ENCODE results near the gene GCK.

Gene GCK

DNA sequence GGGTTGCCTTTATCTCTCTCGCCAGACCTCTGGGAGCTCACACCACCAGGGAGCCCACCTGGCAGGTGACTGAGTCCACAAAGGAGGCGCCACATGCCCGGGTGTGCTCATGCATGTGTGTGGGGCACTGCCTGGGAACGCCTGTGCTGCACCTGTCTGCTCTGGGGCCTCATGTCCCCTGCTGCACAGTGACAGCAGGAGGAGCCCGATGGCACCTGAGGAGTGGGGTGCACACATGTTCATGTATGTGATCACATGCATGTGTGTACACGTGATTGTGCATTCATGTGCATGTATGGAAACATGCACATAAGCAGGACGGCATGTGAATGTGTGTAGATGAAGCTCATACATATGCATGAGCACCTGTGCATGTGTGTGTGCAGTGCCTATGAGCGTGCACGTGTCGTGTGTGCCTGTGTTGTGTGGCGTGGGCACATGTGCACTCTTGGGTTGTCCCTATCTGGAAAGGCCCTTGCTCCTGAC is 33.6 kb upstream of the GCK start:
- no peak for DNase-seq (ENCODE audit: low read depth)

DNA sequence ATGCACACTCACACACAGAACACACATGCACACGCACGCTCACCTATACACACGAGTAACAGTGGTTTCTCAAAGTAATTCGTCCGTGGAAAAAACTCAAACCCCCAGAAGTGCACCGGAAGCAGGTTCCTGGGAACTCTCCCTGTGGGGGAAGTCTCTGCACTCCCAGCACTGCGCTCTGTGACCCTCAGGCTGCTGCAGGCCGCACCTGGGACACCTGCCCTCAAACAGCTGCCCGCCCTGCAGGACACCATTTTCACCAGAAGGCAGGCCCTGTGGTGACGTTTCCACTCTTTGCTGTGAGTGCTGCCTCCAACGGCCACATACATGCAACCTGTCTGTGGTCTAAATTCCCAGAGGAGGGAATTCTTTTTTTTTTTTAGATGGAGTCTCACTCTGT is 32.8 kb upstream of the GCK start:
- DNase-seq (ENCODE audit: low read depth) = no peak

DNA sequence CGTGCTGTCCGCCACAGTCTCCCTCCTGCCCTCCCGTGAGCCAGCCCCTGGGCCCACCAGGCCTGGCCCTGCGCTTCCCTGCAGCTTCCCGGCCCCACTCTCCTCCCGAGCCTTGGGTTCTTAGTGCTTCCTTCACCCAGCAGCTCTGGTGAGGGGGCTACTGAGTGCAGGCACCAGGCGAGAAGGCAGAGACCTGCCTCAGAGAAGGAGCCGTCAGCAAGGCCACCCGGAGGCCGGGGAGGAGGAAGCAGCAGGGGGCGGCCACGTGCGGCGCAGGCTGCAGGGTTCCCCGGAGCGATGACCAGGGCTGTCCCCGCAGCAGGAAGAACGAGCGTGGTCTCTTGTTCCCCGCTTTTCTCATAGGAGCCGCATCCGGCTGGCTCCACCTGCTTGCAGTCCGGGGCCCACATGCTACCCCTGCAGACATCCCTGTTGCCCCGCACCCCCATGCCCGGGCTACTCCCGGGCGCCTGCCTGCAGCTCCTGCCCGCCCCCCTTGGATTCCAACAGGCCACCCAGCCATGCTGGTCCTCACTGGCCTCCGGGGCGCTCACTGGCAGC is 32.1 kb upstream of the GCK start:
- no peak for DNase-seq (ENCODE audit: low read depth)

DNA sequence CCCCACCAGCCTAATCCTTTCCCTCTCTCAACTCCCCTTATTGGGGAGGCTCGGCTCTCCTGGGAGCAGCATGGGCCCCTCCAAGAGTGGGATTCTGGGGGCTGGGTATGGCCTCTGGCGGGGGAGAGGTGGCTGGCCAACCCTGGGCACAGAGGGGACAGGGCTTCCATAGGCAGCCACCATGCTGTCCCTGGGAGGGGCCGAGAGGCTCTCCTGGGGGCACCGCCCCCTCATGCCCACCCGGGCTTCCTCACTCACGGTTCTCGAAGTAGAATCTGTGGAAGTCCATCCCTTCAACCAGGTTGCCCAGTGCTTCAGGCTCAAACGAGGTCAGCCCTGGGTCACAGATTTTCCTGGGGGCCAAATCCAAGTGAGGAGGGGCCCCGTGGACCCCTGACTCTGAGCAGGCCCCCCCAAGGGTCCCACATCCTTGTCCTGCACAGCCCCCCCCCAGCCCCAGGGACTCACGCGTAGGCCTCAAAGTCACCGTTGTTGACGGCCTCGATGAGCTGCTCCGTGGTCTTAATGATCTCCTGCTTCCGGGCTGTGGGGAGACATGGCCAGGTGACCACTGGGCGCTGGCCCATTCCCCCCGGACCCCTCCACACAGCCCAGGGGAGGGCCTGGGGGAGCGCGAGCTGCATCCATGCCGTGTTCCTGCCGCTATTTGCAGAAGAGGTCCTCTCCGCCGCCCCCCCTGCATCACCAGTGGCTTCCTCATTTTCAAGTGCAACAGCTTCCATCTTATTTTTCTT is 31.3 kb upstream of the GCK start:
- no peak for DNase-seq (ENCODE audit: low read depth)

DNA sequence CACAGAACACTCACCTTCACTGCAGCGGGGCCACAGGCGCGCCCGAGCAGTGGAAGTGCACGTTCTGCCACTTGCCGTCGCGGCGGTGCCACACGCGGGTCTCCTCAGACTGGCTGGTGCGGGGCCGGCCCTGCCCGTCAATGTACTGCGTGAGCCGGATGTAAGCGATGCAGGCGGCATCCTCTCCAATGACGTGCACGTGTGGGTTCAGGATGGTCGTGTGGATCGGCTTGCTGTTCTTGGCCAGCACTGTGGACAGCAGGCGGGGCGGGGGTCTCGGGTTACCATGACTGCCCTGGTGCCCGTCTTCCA is 30.8 kb upstream of the GCK start:
- DNase-seq (ENCODE audit: low read depth) = no peak

DNA sequence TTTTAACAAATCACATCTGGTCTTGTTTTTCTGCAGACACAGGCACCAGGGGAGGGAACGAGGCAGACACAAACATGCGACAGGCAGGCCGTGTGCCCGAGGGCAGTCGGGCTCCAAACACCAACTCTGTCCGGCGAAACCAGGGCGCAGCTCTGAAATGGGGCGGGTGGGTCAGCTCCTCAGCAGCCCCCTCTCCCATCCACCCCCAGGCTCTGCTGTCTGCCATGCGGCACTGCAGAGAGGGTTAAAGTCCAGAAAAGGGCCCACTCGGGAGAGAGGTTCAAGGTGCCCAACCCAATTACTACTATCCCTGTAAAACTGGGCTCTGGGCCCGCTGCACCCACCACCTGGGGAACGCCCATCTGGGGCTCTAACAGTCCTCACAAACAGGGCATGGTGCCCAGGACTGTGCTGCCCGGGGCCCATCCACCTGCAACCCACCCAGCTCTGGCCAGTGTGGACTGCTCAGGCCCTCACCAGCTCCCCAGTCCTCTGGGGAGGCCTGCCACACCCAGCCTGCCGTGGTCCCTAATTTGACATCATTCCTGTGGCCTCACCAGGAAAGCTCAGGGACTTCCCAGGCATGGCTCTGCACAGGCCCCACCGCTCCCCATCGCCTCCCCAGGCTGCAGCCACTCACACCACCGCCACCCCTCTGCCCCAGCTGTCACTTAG is 30.3 kb upstream of the GCK start:
- DNase-seq (ENCODE audit: low read depth) = no peak

DNA sequence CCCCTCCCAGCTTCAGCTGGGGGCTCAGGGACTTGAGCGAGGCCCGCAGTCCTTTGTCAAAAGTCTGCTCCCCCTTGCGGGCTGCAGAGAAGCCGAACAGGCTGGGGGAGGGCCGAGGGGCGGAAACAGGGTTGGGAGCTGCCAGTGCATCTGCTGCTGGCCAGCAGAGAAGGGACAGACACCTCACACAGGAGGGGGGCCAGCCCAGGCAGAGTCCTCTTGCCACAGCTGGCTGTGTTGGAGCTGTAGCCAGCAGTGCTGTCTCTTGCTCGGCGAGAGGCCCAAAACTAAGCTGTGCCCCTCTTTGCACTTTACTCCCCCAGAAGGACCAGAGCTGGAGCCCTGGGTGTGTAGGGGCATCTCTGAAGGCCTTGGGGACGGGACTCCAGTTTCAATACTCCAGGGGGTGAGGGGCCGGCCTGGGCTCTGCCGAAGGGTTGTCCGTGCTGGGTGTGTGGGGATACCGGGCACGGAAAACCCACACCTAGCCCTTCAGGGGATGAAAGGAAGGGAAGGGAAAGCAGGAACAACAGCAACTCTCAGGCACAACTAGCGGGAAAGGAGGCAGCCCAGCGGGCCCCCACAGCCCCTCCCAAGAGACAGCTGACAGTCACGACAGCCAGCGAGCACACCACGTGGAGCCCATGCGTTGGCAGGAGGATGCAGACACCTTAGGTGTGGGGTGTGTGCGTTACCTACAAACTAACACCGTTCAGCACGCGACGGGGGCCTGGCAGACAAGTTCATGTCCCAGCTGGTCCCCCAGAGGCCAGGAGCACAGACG is 29.4 kb upstream of the GCK start:
- no peak for DNase-seq (ENCODE audit: low read depth)

DNA sequence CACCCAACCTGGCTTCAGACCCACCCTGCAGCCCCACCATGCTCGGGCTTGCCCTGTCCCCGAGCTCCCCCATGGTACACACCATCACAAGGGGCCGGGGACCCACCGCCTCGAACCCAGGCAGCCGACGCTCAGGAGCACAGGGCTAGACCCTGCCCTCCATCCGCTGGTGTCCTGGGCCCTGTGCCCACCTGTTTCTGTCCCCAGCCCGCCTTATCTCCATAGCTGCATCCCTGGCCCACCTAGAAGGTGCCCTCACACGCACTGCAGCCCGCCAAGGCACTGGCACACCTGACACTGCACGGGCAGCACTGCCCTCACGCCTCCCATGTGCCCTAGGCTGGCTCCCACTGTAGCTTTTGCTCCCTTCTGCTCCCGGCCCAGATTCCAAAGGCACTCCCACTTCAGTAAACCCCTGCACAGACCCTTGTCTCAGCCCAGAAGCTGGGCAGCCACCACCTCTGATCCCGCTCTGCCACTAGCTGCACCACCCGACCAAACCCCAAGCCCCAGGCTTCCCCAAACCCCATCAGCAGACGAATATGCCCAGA is 28.7 kb upstream of the GCK start:
- no peak for DNase-seq (ENCODE audit: low read depth)

DNA sequence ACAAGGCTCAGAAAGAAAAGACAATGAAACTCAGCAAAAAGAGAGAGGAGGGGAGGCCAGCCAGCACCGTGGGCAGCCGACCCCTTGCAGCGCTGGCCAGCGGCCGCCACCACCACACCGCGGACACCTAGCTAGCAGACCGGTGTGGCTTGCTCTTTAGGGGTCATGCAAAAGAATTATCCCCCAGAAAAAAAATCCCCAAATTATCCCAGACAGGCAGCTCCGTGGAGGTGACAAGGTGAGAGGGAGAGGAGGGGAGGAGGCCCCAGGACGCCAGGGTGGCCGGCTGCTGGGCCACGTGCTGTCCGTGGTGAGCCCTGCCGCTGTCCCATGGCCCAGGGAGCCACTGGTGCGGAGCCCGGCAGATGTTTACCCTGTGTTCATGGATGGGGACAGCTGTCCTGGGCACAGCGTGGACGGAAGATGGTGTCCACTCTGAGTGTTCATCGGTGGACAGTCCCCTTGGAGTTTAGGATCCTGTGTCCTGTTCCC is 28.0 kb upstream of the GCK start:
- DNase-seq (ENCODE audit: low read depth) = no peak

DNA sequence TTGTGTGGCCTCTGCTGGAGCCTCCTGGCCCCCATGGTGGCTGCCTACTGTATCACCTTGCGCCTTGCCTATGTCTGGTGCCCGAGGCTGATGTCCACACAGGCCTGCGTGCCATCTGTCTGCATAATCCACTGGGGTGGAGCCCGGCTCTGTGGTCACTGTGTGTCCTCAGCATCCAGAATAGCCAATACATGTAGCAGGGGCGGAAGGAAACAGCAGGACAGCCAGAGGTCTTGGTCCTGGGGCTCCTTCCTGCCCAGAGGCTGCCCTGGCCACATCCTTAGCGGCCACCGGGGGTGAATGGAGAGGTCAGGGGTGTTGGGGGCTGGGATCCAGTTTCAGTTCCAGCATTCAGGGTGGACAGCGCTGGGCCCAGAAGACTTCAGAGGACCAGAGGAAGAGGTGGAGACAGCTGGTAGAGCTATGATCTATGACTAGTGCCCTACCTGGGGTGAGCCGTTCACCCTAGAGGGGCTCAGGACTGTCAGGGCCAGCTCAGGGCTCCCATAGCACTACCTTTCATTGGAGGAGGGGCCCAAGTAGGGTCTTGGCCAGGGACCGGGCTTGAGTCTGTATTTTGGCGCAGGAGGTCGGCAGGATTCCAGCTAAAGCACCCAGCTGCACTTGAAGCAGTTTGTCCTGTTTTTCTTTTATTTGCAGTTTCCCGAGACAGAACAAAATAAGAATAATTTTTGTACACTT is 27.4 kb upstream of the GCK start:
- DNase-seq (ENCODE audit: low read depth) = no peak

DNA sequence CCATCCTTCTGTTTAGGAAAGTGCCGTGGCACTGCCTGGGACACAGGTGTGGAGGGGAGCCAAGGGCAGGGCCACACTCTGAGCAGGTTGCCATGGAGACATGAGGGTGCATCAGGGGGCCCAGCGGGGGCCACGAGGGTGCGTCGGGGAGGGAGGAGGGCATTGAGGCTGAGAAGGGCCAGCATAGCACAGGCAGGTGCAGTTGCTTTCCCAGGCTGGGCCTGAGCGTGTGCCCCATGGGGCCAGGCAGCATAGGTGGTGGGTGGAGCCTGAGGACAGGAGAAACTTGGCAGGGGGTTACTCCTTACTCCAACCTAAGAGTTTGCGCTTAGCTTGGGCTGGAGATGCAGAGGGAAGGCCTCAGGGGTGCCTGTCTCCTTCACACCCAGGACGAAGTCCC is 26.8 kb upstream of the GCK start:
- no peak for DNase-seq (ENCODE audit: low read depth)

DNA sequence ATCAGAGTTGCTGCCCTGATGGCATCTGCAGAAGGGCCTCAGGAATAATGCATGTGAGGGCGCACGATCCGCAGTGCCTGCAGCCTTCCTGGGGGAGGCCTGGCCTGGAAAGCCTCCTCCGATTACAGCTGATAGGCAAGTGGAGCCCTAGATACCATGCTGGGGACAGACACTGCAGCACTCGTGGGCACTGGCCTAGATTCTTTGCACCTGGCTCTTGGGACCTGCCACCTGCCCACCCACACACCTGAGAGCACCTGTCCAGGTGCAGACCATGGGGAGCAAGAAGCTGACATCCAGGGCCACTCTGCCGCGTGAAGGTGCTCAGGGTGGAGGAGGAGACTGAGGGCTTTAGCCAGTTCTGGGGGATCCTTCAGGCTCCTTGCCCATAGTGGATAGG is 26.3 kb upstream of the GCK start:
- no peak for DNase-seq (ENCODE audit: low read depth)

DNA sequence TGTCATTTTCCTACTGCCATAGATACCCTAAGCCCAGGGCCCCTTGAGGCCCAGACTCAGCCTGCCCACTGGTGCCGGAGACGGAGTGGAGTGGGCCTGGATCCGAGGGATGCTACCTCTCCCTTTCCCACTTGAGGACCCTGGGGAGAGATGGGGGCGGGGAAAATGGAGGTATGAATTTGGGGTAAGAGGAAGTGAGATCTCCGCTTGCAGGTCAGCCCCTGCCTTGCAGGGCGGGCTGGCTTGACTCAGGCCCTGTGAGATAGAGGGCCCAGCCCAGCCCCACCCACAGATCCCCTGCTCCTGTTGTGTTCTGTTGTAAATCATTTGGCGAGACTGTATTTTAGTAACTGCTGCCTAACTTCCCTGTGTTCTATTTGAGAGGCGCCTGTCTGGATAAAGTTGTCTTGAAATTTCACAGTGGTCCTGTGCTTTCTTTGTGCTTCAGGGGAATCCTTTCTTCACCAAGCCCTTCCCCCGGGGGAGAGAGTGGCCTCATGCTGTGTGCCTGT is 24.7 kb upstream of the GCK start:
- no peak for DNase-seq (ENCODE audit: low read depth)

DNA sequence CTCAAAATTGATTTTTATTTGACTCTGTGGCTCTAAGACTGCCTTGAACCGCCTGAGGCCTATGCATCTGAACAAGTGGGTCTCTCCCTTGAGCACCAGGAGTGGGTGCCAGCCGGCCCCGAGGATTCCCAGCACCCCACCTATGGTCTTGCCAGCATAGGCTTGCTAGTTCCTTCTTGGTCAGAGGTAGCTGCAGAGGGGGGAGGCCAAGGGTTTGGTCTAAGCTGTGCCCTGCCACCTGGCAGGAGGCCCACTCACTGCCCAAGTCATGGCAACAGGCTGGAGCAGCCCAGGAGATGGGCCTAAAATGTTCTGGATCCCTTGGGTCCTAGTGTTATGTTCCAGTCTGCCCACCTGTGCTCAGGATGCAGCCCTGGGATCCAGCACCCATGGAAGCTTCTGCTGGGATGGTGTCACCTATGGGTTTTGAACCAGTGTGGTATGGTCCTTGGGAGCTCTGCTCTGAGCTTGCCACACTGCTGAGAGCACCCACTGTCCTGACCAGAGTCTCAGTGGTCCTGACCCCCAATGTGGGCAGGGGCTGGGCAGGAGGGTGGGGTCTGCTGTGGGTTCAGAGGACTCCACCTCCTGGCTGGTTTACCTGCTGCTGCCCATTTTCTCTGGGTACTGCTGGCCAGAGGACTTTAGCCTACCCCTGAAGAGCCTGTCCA is 24.1 kb upstream of the GCK start:
- DNase-seq (ENCODE audit: low read depth) = no peak

DNA sequence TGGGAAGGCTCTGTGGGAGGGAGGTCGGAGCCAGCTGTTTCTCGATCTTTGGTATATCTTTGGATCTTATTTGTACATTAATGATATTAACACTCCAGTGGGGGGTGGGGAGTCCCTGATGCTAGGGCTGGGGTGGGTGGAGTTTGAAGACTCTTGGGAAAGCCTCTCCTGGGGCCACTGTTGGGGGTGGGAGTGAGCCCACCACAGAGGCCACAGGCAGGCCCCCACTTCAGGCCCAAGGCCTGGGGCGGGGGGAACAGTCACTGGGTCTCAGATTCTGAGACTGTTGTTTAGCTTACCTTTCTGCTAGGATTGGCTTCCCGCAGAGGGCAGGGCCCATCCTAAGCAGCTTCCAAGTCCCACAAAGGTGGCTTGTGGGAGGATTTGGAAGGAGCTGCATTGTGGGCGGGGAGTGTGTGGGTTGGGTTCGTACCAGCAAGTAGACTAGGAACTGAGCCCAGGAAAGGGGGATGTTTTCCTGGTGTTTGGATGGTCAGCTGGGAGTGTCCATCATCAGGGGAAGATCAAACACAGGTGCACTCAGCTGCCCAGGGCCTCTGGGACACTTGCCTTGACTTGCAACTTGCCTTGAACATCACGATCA is 23.4 kb upstream of the GCK start:
- no peak for DNase-seq (ENCODE audit: low read depth)

DNA sequence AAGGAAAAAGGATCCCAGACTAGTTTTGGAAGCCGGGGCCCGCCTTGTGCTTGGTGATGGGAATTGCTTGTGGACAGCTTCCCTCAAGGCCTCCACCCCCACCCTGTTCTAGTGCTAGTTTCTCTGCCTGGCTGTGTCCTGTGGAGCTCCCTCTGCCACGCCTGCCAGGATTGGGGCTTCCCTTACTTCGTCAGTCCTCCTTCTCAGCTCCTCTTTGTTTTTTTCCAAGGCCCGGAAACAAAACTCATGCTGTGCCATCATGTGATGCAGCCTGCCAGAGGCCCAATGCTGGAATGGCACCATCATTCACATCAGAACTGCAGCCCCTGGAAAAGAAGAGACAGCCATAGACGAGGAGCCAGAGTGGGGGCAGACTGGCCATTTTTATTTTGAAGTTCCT is 22.8 kb upstream of the GCK start:
- no peak for DNase-seq (ENCODE audit: low read depth)

DNA sequence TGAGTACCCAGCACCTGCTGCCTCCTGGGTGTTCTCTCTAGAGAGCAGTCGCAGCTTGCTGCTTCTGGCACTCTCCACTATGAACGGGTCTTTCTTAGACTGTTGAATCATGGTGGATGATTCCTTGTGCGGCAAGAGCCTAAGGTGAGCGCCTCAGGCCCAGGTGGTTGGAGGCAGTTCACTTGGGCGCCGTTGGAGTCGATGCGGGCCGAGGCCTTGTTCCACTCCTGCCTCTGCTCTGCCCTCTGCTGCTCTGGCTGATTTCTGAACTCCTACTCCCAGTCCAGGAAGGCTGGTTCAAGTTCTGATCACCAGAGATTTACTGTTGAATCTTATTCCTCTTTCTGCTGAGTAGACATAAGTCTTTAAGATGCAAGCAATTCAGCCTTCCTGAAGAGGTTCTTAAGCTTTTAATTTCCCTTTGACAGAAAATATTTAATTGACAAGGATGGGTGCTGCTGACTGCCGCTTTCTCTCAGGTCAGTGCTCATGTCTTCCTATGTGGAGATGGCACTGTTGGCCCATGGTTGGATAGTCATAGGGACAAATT is 22.0 kb upstream of the GCK start:
- DNase-seq (ENCODE audit: low read depth) = no peak

DNA sequence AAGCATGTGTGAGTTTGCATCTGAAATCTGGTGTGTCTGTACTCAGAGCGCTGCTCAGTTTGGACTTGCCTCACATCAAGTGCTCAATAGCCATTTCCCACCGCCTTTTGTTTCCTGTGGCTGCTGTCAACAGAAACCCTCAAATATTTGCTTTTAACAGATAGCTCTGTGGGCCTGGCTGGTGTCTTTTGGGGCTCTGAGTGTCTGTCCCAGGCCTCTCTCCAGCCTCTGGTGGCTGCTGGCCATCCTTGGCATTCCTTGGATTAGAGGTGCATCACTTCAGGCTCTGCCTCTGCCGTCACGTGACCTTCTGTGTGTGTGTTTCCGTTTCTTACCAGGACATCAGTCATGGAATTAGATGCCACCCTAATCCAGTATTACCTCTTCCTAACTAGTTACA is 20.9 kb upstream of the GCK start:
- no peak for DNase-seq (ENCODE audit: low read depth)

DNA sequence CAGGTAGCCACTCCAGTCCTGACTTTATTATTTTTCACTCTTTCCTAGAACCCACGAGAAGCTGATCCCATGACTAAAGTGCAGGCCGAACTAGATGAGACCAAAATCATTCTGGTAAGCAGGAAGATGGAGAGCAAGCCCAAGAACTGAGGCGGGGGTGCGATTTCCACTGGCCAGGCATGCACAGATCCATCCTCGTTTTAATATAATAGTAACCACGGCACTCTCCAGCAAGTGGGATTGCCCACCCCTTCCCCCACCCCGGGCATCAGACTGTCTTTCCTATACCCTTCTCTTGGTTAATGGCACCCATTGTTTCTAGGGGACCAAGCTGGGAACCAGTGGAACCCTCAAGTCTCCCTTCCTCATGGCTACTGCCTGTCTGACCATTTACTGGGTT is 18.8 kb upstream of the GCK start:
- DNase-seq (ENCODE audit: low read depth) = no peak

DNA sequence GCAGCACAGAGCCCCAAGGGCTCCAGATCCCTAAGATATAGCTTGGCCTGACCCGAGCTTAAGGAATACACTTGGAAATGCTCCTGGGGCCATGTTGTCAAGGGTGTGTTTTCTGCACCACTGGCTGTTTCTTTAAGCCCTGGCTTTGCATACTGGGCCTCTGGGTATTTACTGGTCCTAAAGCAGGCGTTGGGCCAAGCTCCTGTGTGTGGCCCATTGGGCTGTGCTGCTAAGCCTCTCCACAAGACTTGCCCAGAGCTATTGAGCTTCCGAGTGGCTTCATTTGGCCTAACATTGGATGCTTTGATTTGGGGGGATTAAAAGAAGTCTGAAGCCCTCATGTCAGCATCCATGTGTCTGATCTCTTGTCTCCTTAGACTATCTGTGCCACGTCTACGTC is 16.8 kb upstream of the GCK start:
- DNase-seq (ENCODE audit: low read depth) = no peak
